ENCODE results near the gene UBE2Q2. TPM values are rescaled to one million over a fixed set of nuclear protein-coding genes. Genes with fewer than 3 reads are reported as not detected.

Gene UBE2Q2
- polyA plus RNA-seq, 1 donor (not counting 4 experiments of a cell fraction or from before 2014, with no cell fraction given): 33.9 TPM

DNA sequence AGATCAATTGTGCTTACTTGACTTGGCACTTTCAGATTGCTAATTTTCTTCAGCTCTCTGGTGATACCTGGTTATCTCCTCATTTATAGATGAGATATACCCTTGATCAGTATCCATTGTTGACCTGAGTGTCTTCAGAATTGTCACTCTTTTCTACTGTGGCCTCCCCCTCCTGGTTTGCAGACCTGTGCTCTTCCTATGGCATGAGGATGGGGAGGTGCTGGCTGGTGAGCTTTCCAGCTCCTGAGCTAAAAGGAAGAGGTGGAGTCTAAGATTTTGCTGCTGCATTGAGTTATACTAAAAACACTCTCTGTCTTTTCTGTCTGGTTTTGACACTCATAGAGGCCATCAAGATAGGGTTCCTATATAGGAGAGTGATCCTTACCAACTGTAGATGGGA lies 23.7 kb downstream of the UBE2Q2 start:
- Histone ChIP-seq H3K9ac (ENCODE audit: control insufficient read depth, extremely low read depth, insufficient read depth, low read length) (no peak overlapping the region), H3K9me1 (ENCODE audit: control insufficient read depth, extremely low read depth, insufficient read depth, low read length) (no peaks in the 10 kb centered on the region), H3K27me3 (ENCODE audit: control insufficient read depth, extremely low read depth, insufficient read depth, low read length) (no peaks in the 10 kb centered on the region), H4K20me1 (ENCODE audit: control insufficient read depth, extremely low read depth, insufficient read depth, low read length) (no peaks in the 10 kb centered on the region), H3K36me3 (ENCODE audit: control insufficient read depth in 2 of 2, extremely low read depth in 1 of 2, insufficient read depth in 2 of 2, low read length in 2 of 2) (peaks cover 5 to 9% of the 10 kb centered on the region in 2 experiments), H3K9me3 (ENCODE audit: control insufficient read depth, low read depth, low read length) (no peaks in the 10 kb centered on the region), H3K79me2 (ENCODE audit: control insufficient read depth, insufficient read depth, low read length) (peaks cover 4% of the 10 kb centered on the region), H3K4me1 (ENCODE audit: control insufficient read depth, extremely low read depth, insufficient read depth, low read length) (no peaks in the 10 kb centered on the region), H3K4me3 (ENCODE audit: control insufficient read depth in 2 of 3, extremely low read depth in 1 of 3, insufficient read depth in 2 of 3, low read depth in 1 of 3, low read length in 3 of 3) (no peak overlapping the region), H3K4me2 (ENCODE audit: control insufficient read depth, extremely low read depth, insufficient read depth, low read depth, low read length) (no peak overlapping the region), H2AFZ (ENCODE audit: control insufficient read depth, low read length) (no peak overlapping the region), H3K27ac (ENCODE audit: control insufficient read depth, insufficient read depth, low read length) (no peak overlapping the region)
- TF ChIP-seq, protein P1, sequence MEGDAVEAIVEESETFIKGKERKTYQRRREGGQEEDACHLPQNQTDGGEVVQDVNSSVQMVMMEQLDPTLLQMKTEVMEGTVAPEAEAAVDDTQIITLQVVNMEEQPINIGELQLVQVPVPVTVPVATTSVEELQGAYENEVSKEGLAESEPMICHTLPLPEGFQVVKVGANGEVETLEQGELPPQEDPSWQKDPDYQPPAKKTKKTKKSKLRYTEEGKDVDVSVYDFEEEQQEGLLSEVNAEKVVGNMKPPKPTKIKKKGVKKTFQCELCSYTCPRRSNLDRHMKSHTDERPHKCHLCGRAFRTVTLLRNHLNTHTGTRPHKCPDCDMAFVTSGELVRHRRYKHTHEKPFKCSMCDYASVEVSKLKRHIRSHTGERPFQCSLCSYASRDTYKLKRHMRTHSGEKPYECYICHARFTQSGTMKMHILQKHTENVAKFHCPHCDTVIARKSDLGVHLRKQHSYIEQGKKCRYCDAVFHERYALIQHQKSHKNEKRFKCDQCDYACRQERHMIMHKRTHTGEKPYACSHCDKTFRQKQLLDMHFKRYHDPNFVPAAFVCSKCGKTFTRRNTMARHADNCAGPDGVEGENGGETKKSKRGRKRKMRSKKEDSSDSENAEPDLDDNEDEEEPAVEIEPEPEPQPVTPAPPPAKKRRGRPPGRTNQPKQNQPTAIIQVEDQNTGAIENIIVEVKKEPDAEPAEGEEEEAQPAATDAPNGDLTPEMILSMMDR (optimal IDR thresholded peaks at IDR 0.05 in 1 of 3, IDR thresholded peaks at IDR 0.05 in 1 of 3, conservative IDR thresholded peaks at IDR 0.05 in 1 of 3; ENCODE audit: extremely low read depth in 1 of 3, insufficient read depth in 2 of 3, low read length in 3 of 3): no peak
- no peak for TF ChIP-seq EZH2 (IDR thresholded peaks at IDR 0.05; ENCODE audit: low read length)
- dilution Hi-C loops (cut with MboI; ENCODE audit: extremely low pct_ligation_motif_present, low sequenced_read_pairs): no loop called here
- no peak for DNase-seq (ENCODE audit: low read depth, low spot score)
- no peak for FAIRE-seq

DNA sequence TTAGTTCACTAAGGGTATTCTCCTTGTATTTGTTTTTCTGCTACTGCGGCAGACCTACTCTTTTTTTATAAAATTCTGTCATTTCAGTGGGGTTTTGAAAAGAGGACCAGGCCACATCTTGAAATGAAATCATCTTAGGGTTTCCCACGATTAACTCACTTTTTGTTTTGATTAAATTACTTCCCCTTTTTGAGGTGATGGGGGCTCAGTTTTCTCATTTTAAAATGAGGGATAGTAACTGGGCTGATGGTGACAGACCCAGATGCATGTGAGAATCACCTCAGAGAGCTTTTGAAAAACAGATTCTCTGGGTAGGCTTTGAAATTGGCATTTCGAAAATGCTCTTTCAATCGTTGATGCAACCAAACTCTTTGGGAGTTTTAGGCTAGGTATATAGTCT lies 24.2 kb downstream of the UBE2Q2 start:
- H3K4me3 ChIP-seq (ENCODE audit: control insufficient read depth in 2 of 3, extremely low read depth in 1 of 3, insufficient read depth in 2 of 3, low read depth in 1 of 3, low read length in 3 of 3): no peak overlapping the region
- no peaks in the 10 kb centered on the region for H4K20me1 ChIP-seq (ENCODE audit: control insufficient read depth, extremely low read depth, insufficient read depth, low read length)
- no peaks in the 10 kb centered on the region for H3K27me3 ChIP-seq (ENCODE audit: control insufficient read depth, extremely low read depth, insufficient read depth, low read length)
- dilution Hi-C loops (cut with MboI; ENCODE audit: extremely low pct_ligation_motif_present, low sequenced_read_pairs): no loop called here
- no peak overlapping the region for H3K27ac ChIP-seq (ENCODE audit: control insufficient read depth, insufficient read depth, low read length)
- no peaks in the 10 kb centered on the region for H3K4me1 ChIP-seq (ENCODE audit: control insufficient read depth, extremely low read depth, insufficient read depth, low read length)
- DNase-seq (ENCODE audit: low read depth, low spot score) (no peak), FAIRE-seq (no peak)
- peaks cover 4% of the 10 kb centered on the region for H3K79me2 ChIP-seq (ENCODE audit: control insufficient read depth, insufficient read depth, low read length)
- TF ChIP-seq, protein P1 (optimal IDR thresholded peaks at IDR 0.05 in 1 of 3, IDR thresholded peaks at IDR 0.05 in 1 of 3, conservative IDR thresholded peaks at IDR 0.05 in 1 of 3; ENCODE audit: extremely low read depth in 1 of 3, insufficient read depth in 2 of 3, low read length in 3 of 3): no peak
- no peak for TF ChIP-seq EZH2 (IDR thresholded peaks at IDR 0.05; ENCODE audit: low read length)
- H3K4me2 ChIP-seq (ENCODE audit: control insufficient read depth, extremely low read depth, insufficient read depth, low read depth, low read length): no peak overlapping the region
- no peak overlapping the region for H2AFZ ChIP-seq (ENCODE audit: control insufficient read depth, low read length)
- H3K9me3 ChIP-seq (ENCODE audit: control insufficient read depth, low read depth, low read length): no peaks in the 10 kb centered on the region
- peaks cover 3 to 9% of the 10 kb centered on the region in 2 experiments for H3K36me3 ChIP-seq (ENCODE audit: control insufficient read depth in 2 of 2, extremely low read depth in 1 of 2, insufficient read depth in 2 of 2, low read length in 2 of 2)
- H3K9ac ChIP-seq (ENCODE audit: control insufficient read depth, extremely low read depth, insufficient read depth, low read length): no peak overlapping the region
- H3K9me1 ChIP-seq (ENCODE audit: control insufficient read depth, extremely low read depth, insufficient read depth, low read length): no peaks in the 10 kb centered on the region

Data from keratinocyte (primary cell).